Stimulated activated CD4-positive, alpha-beta T cell treated with anti-CD3 and anti-CD28 coated beads, Interleukin-1b, Interleukin-23, amount 100 ng/mL, for 48 hours (primary cell): ENCODE measurements around the gene PDCD10.

Experiments used
- DNase-seq: peaks from one replicate; pipeline ENCODE4 v3.0.0-alpha.2; 2020

PDCD10 gene

DNA sequence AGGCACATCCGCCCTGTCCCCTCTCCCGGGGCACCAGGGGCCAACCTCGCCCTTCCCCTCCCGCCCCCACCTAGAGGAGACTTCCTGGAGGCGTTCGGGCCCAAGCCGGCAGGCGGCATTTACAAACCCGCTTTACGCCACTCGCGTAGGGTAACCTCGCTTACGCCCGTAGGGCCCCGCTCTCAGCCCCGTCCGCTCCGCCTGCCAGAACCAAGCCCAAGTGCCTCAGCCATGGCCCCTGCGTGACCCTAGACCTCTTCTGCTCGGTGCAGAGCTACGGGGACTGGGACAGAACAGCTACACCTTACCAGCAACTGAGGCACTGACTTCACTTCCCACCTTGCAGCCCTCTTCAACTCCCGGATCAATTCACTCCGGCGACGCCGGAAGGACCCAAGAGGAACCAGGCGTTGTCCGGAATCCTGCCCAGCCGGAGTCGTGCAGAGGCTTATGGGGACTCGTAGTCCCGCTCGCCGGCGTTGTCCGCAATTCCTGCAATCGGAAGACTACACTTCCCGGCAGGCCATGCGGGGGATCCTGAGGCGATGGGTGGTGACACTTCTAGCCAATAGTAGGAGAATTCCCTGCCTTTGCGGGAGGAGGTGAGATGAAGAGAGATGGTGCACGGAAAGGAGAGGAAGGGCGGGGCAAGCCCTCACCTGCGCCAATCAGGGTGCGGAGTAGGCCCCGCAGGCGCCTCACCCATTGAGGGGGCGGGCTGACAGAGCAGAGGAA is at the start of gene PDCD10:
Gene PDCD10 (minus strand): TSS at position 395 of the 735 bp plus-strand sequence. CDS start 14,735 bp downstream, outside the sequence.
- peak; percentile 97 for DNase-seq

DNA sequence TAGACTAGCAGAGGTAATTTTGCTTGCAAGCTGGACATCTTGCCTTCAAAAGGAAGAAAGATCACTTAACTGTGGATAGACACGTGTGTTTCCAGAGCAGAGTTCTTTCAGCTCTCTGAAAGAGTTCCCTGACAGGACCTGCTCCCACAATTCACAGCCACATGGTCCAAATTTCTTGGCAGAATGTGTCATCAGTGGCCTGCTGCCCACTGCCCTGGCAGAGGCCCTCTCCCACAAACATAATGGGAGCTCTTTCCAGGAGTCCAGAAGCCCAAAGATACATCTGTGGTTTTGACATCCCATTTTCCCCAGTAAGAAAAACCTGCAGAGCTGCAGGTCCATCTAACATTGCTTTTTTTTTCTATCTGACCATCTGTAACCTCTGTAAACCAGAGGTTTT is 49.1 kb upstream of the PDCD10 start:
- no peak for DNase-seq

DNA sequence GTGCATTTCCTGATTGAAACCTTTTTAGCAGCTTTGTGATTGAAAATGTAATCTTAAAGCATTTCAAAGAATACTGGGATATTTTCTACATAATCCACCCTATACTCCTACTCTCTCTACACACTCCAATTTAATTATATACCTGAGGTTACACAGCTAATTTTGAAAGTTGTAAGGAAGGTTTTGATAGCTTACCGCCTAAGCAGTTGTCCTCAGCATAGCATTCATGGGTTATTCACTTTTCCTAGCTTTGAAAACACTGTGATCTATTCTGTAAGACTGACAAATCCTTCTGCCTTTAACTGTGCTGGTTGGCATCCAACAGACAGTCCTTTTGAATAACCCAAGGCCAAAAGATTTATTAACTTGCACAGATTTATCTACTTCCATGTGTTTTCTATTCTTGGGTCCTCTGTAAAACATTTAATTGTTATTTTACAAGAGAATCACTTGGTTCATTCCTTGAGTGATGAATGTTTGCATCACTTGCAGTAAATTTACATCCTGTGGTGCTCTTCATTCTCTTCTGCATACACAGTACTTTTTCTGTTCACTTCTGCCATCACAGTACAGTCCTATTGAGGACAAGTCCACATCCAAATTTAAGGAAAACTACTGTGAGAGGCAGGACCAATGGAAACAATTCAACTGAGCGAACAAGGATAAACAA is 45.7 kb upstream of the PDCD10 start:
- DNase-seq: no peak

- DNase-seq: no peak
These were observed 42.7 kb upstream of the PDCD10 start for GRCh38 chr3:167777356-167777755.

DNA sequence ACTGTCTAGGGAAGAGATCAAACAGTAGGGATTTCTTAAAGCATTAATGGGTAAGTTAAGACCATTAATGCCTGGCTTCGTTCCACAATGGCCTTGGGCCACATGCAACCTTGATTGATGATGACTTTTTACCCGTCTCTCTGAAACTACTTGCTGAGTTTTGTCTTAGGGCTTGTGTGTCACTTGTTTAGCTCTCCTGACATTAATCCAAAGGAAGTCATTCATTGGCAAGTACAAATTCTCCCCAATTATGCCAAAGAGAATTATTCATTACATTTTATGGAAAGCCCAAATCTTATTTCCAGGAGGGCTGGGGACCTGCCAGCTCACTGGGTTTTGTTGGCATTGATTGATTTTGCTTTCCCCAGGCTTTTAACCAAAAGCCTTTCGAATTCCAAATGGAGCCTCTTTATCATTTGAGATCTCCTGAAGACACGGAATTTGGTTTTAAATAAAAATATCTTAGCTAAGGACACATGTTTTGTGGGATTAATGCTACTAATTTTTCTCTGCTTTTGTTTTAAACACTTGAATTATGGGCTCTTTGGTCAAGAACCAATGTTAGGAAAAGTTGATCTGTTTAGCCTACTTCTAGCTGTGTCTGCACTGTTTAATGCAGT is 41.5 kb upstream of the PDCD10 start:
- no peak for DNase-seq

GRCh38 chr3:167773584-167773983 is 38.9 kb upstream of the PDCD10 start:
- no peak for DNase-seq

GRCh38 chr3:167772992-167773391 is 38.3 kb upstream of the PDCD10 start:
- no peak for DNase-seq

GRCh38 chr3:167762296-167762695 is 27.6 kb upstream of the PDCD10 start:
- DNase-seq: no peak

GRCh38 chr3:167761302-167761701 is 26.6 kb upstream of the PDCD10 start:
- no peak for DNase-seq

DNA sequence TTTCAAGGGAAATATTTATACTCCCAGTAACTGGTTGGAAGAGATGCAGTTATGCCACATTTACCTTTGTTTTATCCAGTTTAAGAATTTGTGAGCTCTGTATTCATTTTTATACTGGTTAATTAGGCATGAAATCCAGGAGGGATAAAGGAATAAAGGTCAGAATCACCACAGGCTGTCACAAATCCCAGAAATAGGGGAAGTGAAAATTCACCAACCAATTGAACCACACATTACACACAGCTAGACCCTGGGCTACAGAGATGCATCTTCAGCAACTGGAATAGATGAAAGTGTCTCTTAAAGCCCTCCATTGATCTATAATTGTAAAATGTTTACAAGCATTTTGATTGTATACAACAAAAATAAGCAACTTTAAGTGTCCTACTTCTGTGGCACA is 19.4 kb upstream of the PDCD10 start:
- DNase-seq: no peak

GRCh38 chr3:167750272-167750971 is 15.7 kb upstream of the PDCD10 start:
- no peak for DNase-seq

GRCh38 chr3:167749728-167750127 is 15.0 kb upstream of the PDCD10 start:
- DNase-seq: no peak

DNA sequence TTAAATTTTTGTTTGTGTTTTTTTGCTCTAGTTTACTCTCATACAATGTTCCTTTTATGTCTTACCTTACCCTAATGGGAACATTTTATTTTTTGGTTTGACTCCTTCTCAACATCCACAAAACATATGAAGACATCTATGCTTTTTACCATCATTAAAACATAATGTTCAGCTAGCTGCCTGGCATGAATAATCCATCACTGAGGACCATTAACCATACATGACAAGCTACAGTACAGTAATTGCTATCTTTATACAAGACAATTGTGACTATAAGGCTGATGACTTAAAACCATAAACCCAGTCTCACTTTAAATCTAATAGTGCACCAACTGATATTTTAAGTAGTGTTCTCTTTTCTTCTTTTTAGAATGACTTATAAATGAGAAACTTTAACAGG is 14.5 kb upstream of the PDCD10 start:
- no peak for DNase-seq

DNA sequence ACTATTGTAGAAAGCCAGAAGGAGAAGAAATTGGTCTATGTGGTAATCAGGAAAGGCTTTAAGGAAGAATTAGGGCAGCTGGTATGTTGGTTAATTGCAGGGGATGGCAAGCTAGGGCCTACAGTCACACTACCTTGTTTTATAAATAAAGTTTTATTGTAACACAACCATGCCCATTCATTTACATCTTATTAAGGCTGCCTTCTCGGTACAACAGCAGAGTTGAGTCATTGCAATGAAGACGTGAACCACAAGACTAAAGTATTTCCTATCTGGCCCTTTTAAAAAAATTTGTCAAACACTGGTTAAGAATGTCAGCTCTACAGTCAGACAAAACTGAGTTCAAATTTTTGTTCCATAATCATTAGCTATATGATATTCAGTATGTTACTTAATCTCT is 9.1 kb upstream of the PDCD10 start:
- no peak for DNase-seq

GRCh38 chr3:167742338-167742737 is 7.6 kb upstream of the PDCD10 start:
- no peak for DNase-seq

GRCh38 chr3:167740961-167741587 is 6.4 kb upstream of the PDCD10 start:
- DNase-seq: peak; percentile 22

- no peak for DNase-seq
These were observed 4.6 kb upstream of the PDCD10 start for GRCh38 chr3:167739190-167739810.

DNA sequence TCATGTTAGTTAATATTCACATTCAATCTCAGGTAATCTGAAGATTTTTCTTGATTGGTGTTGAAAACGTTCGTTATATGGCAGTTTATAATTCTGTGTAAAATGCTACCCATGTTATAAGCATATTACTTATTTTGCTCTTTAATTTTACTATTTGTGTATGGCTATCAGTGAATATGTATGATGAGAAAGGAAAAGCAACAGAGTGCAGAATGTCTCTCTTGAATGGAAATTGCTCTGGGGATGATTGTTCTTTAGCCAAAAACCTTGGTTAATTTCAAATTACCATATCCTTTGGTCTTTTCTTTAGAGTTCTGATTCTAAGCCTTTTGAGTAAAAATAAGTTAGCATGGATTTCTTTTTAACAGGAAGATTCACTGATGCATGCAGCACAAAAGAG is 3.3 kb upstream of the PDCD10 start:
- no peak for DNase-seq

DNA sequence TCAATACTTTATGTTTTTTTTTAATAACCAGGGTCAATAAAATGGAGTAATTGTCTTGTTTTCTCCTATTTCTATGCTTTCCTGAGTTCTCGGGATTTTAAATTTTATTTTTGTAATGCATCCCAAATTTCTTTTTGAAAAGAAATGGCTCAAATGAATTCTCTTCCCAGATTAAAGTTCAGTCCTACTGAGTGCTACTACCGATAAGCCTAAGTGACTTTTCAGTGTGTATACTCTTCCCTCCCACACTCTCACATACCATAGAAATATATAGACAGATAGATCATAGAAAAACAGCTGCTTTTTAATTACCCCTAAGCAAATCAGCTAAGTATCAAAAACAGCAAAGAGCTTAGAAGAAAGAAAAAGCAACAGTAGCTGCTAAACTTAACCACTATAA is 2.3 kb upstream of the PDCD10 start:
- DNase-seq: no peak

DNA sequence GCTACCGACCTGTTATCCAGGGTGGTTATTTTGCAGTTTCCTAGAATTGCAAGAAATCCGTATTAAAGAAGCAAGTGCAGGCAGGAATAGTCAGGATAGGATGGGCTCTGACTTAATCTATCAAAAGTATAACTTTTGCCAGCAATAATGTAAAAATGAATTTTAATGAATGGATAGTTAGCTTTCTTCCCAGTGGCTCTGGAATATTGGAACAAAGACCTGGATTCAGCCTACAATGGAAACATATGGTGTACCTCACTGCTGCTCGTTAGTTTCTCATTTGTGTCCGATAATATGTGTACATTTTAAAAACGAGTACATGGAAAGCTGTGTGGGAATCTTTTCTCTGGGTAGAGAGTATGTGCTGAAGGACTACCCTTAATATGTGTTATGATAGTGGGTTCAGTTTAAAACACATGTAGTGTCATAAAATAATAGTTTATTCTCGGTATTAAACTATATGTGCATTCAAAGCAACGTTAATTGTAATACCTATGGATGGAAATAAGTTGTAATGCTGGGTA is 1.6 kb upstream of the PDCD10 start:
- no peak for DNase-seq

DNA sequence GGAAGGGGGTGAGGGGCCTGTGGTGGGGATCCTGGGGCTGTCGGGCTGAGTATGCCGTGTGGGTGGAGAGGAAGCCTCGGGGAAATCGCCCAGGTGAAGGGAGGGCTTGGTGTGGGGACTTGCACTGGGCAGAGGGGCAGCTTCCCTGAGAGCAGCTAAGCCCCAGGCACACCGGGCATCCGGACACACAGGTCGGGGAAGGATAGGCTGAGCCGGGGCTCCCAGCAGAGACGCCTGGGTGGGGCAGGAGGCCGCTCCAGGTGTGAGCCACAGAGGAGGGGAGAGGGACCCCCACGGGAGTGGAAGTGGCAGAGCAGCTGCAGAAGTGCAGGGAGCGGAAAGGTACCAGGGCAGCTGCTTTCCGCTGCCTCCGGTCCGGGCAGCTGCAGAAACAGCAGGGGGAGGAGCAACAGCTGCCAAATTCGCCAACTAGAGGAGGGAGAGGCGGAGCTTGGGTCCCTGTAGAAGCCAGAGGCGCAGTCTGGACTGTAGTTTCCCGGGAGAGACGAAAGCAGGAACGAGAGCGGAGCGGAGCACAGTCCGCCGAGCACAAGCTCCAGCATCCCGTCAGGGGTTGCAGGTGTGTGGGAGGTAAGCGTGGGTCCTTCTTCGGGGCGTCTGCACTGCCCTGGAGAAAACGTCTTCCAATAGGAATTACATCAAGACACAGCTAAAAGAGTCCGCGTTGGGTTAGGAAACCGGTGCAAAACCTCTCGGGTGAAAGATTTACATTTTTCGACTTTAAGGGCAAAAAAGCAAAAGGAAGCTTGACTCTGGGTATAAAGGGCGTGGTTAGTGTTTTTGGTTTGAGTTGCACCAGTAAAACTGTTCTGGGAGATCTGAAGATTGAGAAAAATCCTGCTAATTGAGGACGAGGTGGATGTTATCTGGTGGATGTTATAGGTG is 794 bp upstream of the PDCD10 start, which contains the start of gene SERPINI1:
Gene SERPINI1 (plus strand): TSS at position 489 of the 906 bp plus-strand sequence. CDS start 53,408 bp downstream, outside the sequence.
- DNase-seq: peak; percentile 77
